Measurements from ENCODE around the gene AHSA1. TPM values are rescaled to one million over a fixed set of nuclear protein-coding genes. Genes with fewer than 3 reads are reported as not detected.

The AHSA1 gene
- total and polyA plus RNA-seq, 2 experiments from 2014 or later = 177 to 213 TPM

GRCh38 chr14:77436042-77436441 lies 21.9 kb upstream of the AHSA1 start:
- Histone ChIP-seq H3K27me3 (ENCODE audit: insufficient read depth) (no peaks in the 10 kb centered on the region), H3F3A (replicated peaks; ENCODE audit: low read depth) (no peaks in the 10 kb centered on the region), H3K36me3 (ENCODE audit: insufficient read depth) (peaks cover 3% of the 10 kb centered on the region), H3K79me2 (replicated peaks; ENCODE audit: insufficient read depth) (no peaks in the 10 kb centered on the region), H3K4me2 (no peak overlapping the region), H3K4me1 (ENCODE audit: insufficient read depth) (no peaks in the 10 kb centered on the region), H4K20me1 (replicated peaks; ENCODE audit: insufficient read depth) (peaks cover 3% of the 10 kb centered on the region; the same call in 1 of the 2 replicates), H3K9me2 (ENCODE audit: insufficient read depth) (no peaks in the 10 kb centered on the region), H2AFZ (no peak overlapping the region), H3K27ac (ENCODE audit: low read depth) (no peak overlapping the region), H3K4me3 (no peak overlapping the region)
- no peaks in the 10 kb centered on the region for H3K9me3 Mint-ChIP-seq
- no peaks in the 10 kb centered on the region for H3K4me1 Mint-ChIP-seq
- H3K27me3 Mint-ChIP-seq (ENCODE audit: insufficient read depth, low read depth, poor library complexity) = no peaks in the 10 kb centered on the region
- no peak overlapping the region for H3K4me3 Mint-ChIP-seq
- TF ChIP-seq STAT1 (IDR thresholded peaks at IDR 0.05; ENCODE audit: unreplicated experiment) = no peak
- TF ChIP-seq ZNF331 (CRISPR knock-in tag; IDR thresholded peaks at IDR 0.05; ENCODE audit: low read depth) = no peak
- TF ChIP-seq JUNB (IDR thresholded peaks at IDR 0.05; ENCODE audit: unreplicated experiment) = no peak
- TF ChIP-seq ETS1 (IDR thresholded peaks at IDR 0.05) = no peak
- no peak for TF ChIP-seq POLR2AphosphoS5 (IDR thresholded peaks at IDR 0.05; ENCODE audit: low read depth)
- TF ChIP-seq CTCF (conservative IDR thresholded peaks at IDR 0.05; ENCODE audit: low read depth in 2 of 2) = no peak
- no peak for TF ChIP-seq CREB1 (CRISPR knock-in tag; IDR thresholded peaks at IDR 0.05; ENCODE audit: low read depth)
- TF ChIP-seq EZH2 (IDR thresholded peaks at IDR 0.05; ENCODE audit: low read depth, unreplicated experiment) = no peak
- no peak for TF ChIP-seq ZNF114 (CRISPR knock-in tag; IDR thresholded peaks at IDR 0.05)
- TF ChIP-seq REST (IDR thresholded peaks at IDR 0.05; ENCODE audit: unreplicated experiment) = no peak
- no peak for TF ChIP-seq NANOG (IDR thresholded peaks at IDR 0.05; ENCODE audit: borderline replicate concordance)
- no peak for TF ChIP-seq EZH2phosphoT487 (IDR thresholded peaks at IDR 0.05; ENCODE audit: unreplicated experiment)
- TF ChIP-seq ZNF462 (CRISPR knock-in tag; IDR thresholded peaks at IDR 0.05) = no peak
- no peak overlapping the region for H3K27ac Mint-ChIP-seq
- peaks cover 26% of the 10 kb centered on the region; the same call in 2 of the 3 replicates for H3K36me3 Mint-ChIP-seq (ENCODE audit: low read depth)
- ATAC-seq (no peak), DNase-seq (ENCODE audit: low spot score) (no peak)
